HK-2 (cell line): ENCODE results near the gene LGR6.
"Not testable (repeated sequence)": the region's sequence is repeated elsewhere in the genome, so short reads cannot be mapped to it uniquely, and the experiment has no call there.

ENCODE experiments used
- DNase-seq: peaks from one replicate; pipeline ENCODE4 v3.0.0-alpha.2; 2018; ENCODE audit not compliant: unreplicated experiment

Gene LGR6

GRCh38 chr1:202193614-202194327, at the start of gene LGR6:
TSS of gene LGR6 (plus strand) at chr1:202193799. CDS start at chr1:202193990, 191 bp downstream.
- DNase-seq = no peak

GRCh38 chr1:202144402-202145067, 49.1 kb upstream of the LGR6 start, which contains the start of gene ARL8A:
TSS of gene ARL8A (minus strand) at chr1:202144737. CDS start at chr1:202144572, 165 bp downstream.
- peak; percentile 70 for DNase-seq

- no peak for DNase-seq
Measured at GRCh38 chr1:202145068-202145743, 48.4 kb upstream of the LGR6 start.

GRCh38 chr1:202145744-202146140, 47.9 kb upstream of the LGR6 start:
- not testable (repeated sequence) for DNase-seq

GRCh38 chr1:202146279-202146678, 47.3 kb upstream of the LGR6 start:
- no peak for DNase-seq

GRCh38 chr1:202146993-202147392, 46.6 kb upstream of the LGR6 start:
- DNase-seq = no peak

GRCh38 chr1:202148391-202148790, 45.2 kb upstream of the LGR6 start:
- DNase-seq = no peak

GRCh38 chr1:202149566-202149965, 44.0 kb upstream of the LGR6 start:
- no peak for DNase-seq

- DNase-seq = no peak
Measured at GRCh38 chr1:202150187-202150586, 43.4 kb upstream of the LGR6 start.

- no peak for DNase-seq
Measured at GRCh38 chr1:202150602-202151001, 43.0 kb upstream of the LGR6 start.

GRCh38 chr1:202151045-202151444, 42.6 kb upstream of the LGR6 start:
- DNase-seq = no peak

- DNase-seq = no peak
Measured at GRCh38 chr1:202152399-202152798, 41.2 kb upstream of the LGR6 start.

- no peak for DNase-seq
Measured at GRCh38 chr1:202153284-202153683, 40.3 kb upstream of the LGR6 start.

- no peak for DNase-seq
Measured at GRCh38 chr1:202154148-202154765, 39.3 kb upstream of the LGR6 start.

- no peak for DNase-seq
Measured at GRCh38 chr1:202154766-202155477, 38.7 kb upstream of the LGR6 start.

- peak; percentile 68 for DNase-seq
Measured at GRCh38 chr1:202155478-202156021, 38.0 kb upstream of the LGR6 start.

GRCh38 chr1:202156590-202156989, 37.0 kb upstream of the LGR6 start:
- DNase-seq = no peak

- no peak for DNase-seq
Measured at GRCh38 chr1:202157945-202158344, 35.7 kb upstream of the LGR6 start.

- no peak for DNase-seq
Measured at GRCh38 chr1:202158810-202159533, 34.6 kb upstream of the LGR6 start.

GRCh38 chr1:202159534-202160371, 33.8 kb upstream of the LGR6 start:
- DNase-seq = no peak
